Parietal lobe (tissue), 2 donors: ENCODE results near the gene ZNF672. TPM values are rescaled to one million over a fixed set of nuclear protein-coding genes. Genes with fewer than 3 reads are reported as not detected.

ENCODE experiments used
- small RNA-seq: library from RNA; depleted of rRNA; stranded (forward); fragments of <200 nt; gene quantifications from one replicate; pipeline ENCODE3, GENCODE V24; 2014; ENCODE audit warnings: low replicate concordance
- total RNA-seq: library from RNA; depleted of rRNA; stranded (reverse); fragments of >200 nt; gene quantifications from one replicate; pipeline ENCODE4 v1.2.3, GENCODE V29; 2014

The ZNF672 gene
- 18.5 TPM for total RNA-seq

DNA sequence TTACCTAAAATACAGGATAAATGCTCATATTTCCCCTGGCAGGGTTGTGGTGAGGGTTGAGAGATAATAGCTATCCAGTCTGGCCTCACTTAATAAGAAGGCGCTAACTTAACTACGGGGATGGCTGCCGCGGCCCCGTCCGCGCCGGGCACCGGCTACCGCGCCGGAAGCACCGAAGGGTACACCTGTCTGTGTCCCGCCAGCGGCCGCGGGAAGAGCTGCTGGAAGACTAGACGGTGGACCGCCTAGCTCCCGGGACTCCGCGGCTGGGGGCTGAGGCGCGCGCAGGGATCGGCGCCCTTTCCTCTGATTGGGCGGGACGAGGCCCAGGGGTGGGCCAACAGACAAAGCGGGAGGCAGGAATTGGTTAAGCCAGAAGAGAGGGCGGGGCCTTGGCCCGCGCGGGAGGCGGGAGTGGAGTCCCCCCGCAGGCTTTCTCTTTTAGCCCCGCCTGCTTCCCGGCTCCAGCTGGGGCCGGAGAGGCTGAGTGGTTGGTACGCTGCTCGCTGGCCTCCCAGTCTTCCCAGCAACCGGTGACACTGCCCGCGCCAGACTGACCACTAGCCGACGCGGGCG, at the start of gene ZNF672:
Gene ZNF672, plus strand, starts transcription at position 444 of the 576 bp plus-strand sequence. CDS start 9,051 bp downstream, outside the sequence.

GRCh38 chr1:248825909-248826760, 11.9 kb upstream of the ZNF672 start, which contains the start of gene SH3BP5L:
Gene SH3BP5L (minus strand): TSS chr1:248825915. CDS start chr1:248824935, 980 bp downstream.

GRCh38 chr1:248858891-248859889, 21.2 kb downstream of the ZNF672 start, which contains the start of gene ZNF692:
Gene ZNF692 (minus strand): TSS chr1:248859085. CDS start chr1:248858309, 776 bp downstream.

Small RNAs within 50 kb of the gene (small RNA-seq; reads per million reads assigned to genes)
- gene MIR3124: not detected

Other genes with a start within 250 kb of the ZNF672 start
- not detected for gene OR2T10, start 240.5 kb upstream of the ZNF672 start, total RNA-seq
- not detected for gene OR2T11, start 203.1 kb upstream of the ZNF672 start, total RNA-seq
- not detected for gene OR2T35, start 192.9 kb upstream of the ZNF672 start, total RNA-seq
- not detected for gene OR2T27, start 182.7 kb upstream of the ZNF672 start, total RNA-seq
- not detected for gene OR14I1, start 135.5 kb upstream of the ZNF672 start, total RNA-seq
- not detected for gene LYPD8, start 82.5 kb upstream of the ZNF672 start, total RNA-seq
- gene SH3BP5L, start 12.3 kb upstream of the ZNF672 start, total RNA-seq: 35.4 TPM
- gene ZNF692, start 20.9 kb downstream of the ZNF672 start, total RNA-seq: 62.6 TPM
- 11.9 TPM for gene PGBD2, start 68.0 kb downstream of the ZNF672 start, total RNA-seq